Measurements from ENCODE around the gene NME4. TPM values are rescaled to one million over a fixed set of nuclear protein-coding genes. Genes with fewer than 3 reads are reported as not detected.
"Not testable (repeated sequence)": the region's sequence is repeated elsewhere in the genome, so short reads cannot be mapped to it uniquely, and the experiment has no call there.

The NME4 gene
- total and polyA plus RNA-seq, 2 donors (not counting 1 experiment from before 2014, with no cell fraction given), result 71.7 to 121 TPM

- no peaks in the 10 kb centered on the region for H3K79me2 ChIP-seq (ENCODE audit: control insufficient read depth, insufficient read depth, low read length)
- no peak for DNase-seq (ENCODE audit: low read depth in 2 of 2)
- no peaks in the 10 kb centered on the region for H4K20me1 ChIP-seq (ENCODE audit: control insufficient read depth, extremely low read depth, insufficient read depth, low read length)
- H3K4me3 ChIP-seq (replicated peaks in 1 of 4; ENCODE audit: control extremely low read depth in 1 of 4, insufficient read depth in 1 of 4, low read depth in 3 of 4, low read length in 4 of 4), result no peak overlapping the region
- H3K4me2 ChIP-seq (ENCODE audit: extremely low read depth, insufficient read depth, low read length), result no peak overlapping the region
- H3K36me3 ChIP-seq (ENCODE audit: control insufficient read depth, insufficient read depth, low read length), result peaks cover 6% of the 10 kb centered on the region
- no peaks in the 10 kb centered on the region for H3K9me3 ChIP-seq (ENCODE audit: control insufficient read depth, insufficient read depth, low read depth, low read length)
- no peak overlapping the region for H3K9ac ChIP-seq (ENCODE audit: insufficient read depth, low read length)
- no peak overlapping the region for H2AFZ ChIP-seq (ENCODE audit: low read length)
- no peaks in the 10 kb centered on the region for H3K4me1 ChIP-seq (ENCODE audit: control insufficient read depth, extremely low read depth, insufficient read depth, low read length)
- no peak for TF ChIP-seq EZH2 (IDR thresholded peaks at IDR 0.05; ENCODE audit: low read length, missing control alignments)
- TF ChIP-seq CTCF (conservative IDR thresholded peaks at IDR 0.05 in 1 of 2, IDR thresholded peaks at IDR 0.05 in 1 of 2; ENCODE audit: low read depth in 1 of 2, low read length in 2 of 2), result no peak
- no peaks in the 10 kb centered on the region for H3K27me3 ChIP-seq (ENCODE audit: control insufficient read depth, insufficient read depth, low read length)
- no peak overlapping the region for H3K27ac ChIP-seq (ENCODE audit: insufficient read depth, low read length)
Observed at GRCh38 chr16:411576-412265, 14.7 kb downstream of the NME4 start.

- Histone ChIP-seq H3K27ac (ENCODE audit: insufficient read depth, low read length) (no peak overlapping the region), H3K79me2 (ENCODE audit: control insufficient read depth, insufficient read depth, low read length) (no peaks in the 10 kb centered on the region), H3K36me3 (ENCODE audit: control insufficient read depth, insufficient read depth, low read length) (peaks cover 4% of the 10 kb centered on the region), H2AFZ (ENCODE audit: low read length) (no peak overlapping the region), H3K4me3 (replicated peaks in 1 of 4; ENCODE audit: control extremely low read depth in 1 of 4, insufficient read depth in 1 of 4, low read depth in 3 of 4, low read length in 4 of 4) (no peak overlapping the region), H3K9ac (ENCODE audit: insufficient read depth, low read length) (no peak overlapping the region), H3K27me3 (ENCODE audit: control insufficient read depth, insufficient read depth, low read length) (no peaks in the 10 kb centered on the region), H3K9me3 (ENCODE audit: control insufficient read depth, insufficient read depth, low read depth, low read length) (no peaks in the 10 kb centered on the region), H4K20me1 (ENCODE audit: control insufficient read depth, extremely low read depth, insufficient read depth, low read length) (no peaks in the 10 kb centered on the region), H3K4me2 (ENCODE audit: extremely low read depth, insufficient read depth, low read length) (no peak overlapping the region), H3K4me1 (ENCODE audit: control insufficient read depth, extremely low read depth, insufficient read depth, low read length) (no peaks in the 10 kb centered on the region)
- no peak for TF ChIP-seq CTCF (conservative IDR thresholded peaks at IDR 0.05 in 1 of 2, IDR thresholded peaks at IDR 0.05 in 1 of 2; ENCODE audit: low read depth in 1 of 2, low read length in 2 of 2)
- no peak for TF ChIP-seq EZH2 (IDR thresholded peaks at IDR 0.05; ENCODE audit: low read length, missing control alignments)
- DNase-seq (ENCODE audit: low read depth in 2 of 2), result no peak
Observed at GRCh38 chr16:414395-415169, 17.6 kb downstream of the NME4 start.

- DNase-seq (ENCODE audit: low read depth in 2 of 2); H3K4me1 ChIP-seq (ENCODE audit: control insufficient read depth, extremely low read depth, insufficient read depth, low read length); H4K20me1 ChIP-seq (ENCODE audit: control insufficient read depth, extremely low read depth, insufficient read depth, low read length); H2AFZ ChIP-seq (ENCODE audit: low read length); H3K4me3 ChIP-seq (replicated peaks in 1 of 4; ENCODE audit: control extremely low read depth in 1 of 4, insufficient read depth in 1 of 4, low read depth in 3 of 4, low read length in 4 of 4); H3K9ac ChIP-seq (ENCODE audit: insufficient read depth, low read length); H3K27me3 ChIP-seq (ENCODE audit: control insufficient read depth, insufficient read depth, low read length); H3K27ac ChIP-seq (ENCODE audit: insufficient read depth, low read length); H3K9me3 ChIP-seq (ENCODE audit: control insufficient read depth, insufficient read depth, low read depth, low read length); H3K79me2 ChIP-seq (ENCODE audit: control insufficient read depth, insufficient read depth, low read length); H3K4me2 ChIP-seq (ENCODE audit: extremely low read depth, insufficient read depth, low read length); H3K36me3 ChIP-seq (ENCODE audit: control insufficient read depth, insufficient read depth, low read length): not testable (repeated sequence)
Observed at GRCh38 chr16:415170-415498, 18.1 kb downstream of the NME4 start.

GRCh38 chr16:422179-422578, 25.2 kb downstream of the NME4 start:
- H3K4me3 ChIP-seq (replicated peaks in 1 of 4; ENCODE audit: control extremely low read depth in 1 of 4, insufficient read depth in 1 of 4, low read depth in 3 of 4, low read length in 4 of 4), result not testable (repeated sequence)

More at GRCh38 chr16:422179-422578, 25.2 kb downstream of the NME4 start:
- not testable (repeated sequence) for H3K9ac ChIP-seq (ENCODE audit: insufficient read depth, low read length); H4K20me1 ChIP-seq (ENCODE audit: control insufficient read depth, extremely low read depth, insufficient read depth, low read length); DNase-seq (ENCODE audit: low read depth in 2 of 2); H3K4me2 ChIP-seq (ENCODE audit: extremely low read depth, insufficient read depth, low read length); H3K4me1 ChIP-seq (ENCODE audit: control insufficient read depth, extremely low read depth, insufficient read depth, low read length); H2AFZ ChIP-seq (ENCODE audit: low read length); H3K27ac ChIP-seq (ENCODE audit: insufficient read depth, low read length); H3K79me2 ChIP-seq (ENCODE audit: control insufficient read depth, insufficient read depth, low read length); H3K9me3 ChIP-seq (ENCODE audit: control insufficient read depth, insufficient read depth, low read depth, low read length); H3K36me3 ChIP-seq (ENCODE audit: control insufficient read depth, insufficient read depth, low read length); H3K27me3 ChIP-seq (ENCODE audit: control insufficient read depth, insufficient read depth, low read length)
